PC-3 (cell line): ENCODE measurements around the gene EHMT1.

Source experiments
- CTCF ChIP-seq: fragments of 300-600 bp; sonication (generic); conservative IDR thresholded peaks from 2 replicates; pipeline ENCODE4 v1.5.1; 2017; ENCODE audit warnings: antibody characterized with exemption, low read depth, mild to moderate bottlenecking, low read length
- EZH2 ChIP-seq: fragments of 300-600 bp; sonication (generic); IDR thresholded peaks from one replicate; pipeline ENCODE4 v1.6.1; 2017; ENCODE audit warnings: antibody characterized with exemption, mild to moderate bottlenecking, low read length; ENCODE audit not compliant: unreplicated experiment
- EZH2phosphoT487 ChIP-seq: fragments of 300-600 bp; sonication (generic); IDR thresholded peaks from 2 replicates; pipeline ENCODE4 v1.6.1; 2018; ENCODE audit warnings: mild to moderate bottlenecking, antibody characterized with exemption, low read length, borderline replicate concordance

- TF ChIP-seq EZH2 (no peak), CTCF (no peak), EZH2phosphoT487 (no peak)
Observed at GRCh38 chr9:137702615-137703379, 84.0 kb downstream of the EHMT1 start.
